ENCODE results near the gene IGLL5. TPM values are rescaled to one million over a fixed set of nuclear protein-coding genes. Genes with fewer than 3 reads are reported as not detected.

Gene IGLL5
- total RNA-seq, 1 experiment from 2014 or later = not detected

DNA sequence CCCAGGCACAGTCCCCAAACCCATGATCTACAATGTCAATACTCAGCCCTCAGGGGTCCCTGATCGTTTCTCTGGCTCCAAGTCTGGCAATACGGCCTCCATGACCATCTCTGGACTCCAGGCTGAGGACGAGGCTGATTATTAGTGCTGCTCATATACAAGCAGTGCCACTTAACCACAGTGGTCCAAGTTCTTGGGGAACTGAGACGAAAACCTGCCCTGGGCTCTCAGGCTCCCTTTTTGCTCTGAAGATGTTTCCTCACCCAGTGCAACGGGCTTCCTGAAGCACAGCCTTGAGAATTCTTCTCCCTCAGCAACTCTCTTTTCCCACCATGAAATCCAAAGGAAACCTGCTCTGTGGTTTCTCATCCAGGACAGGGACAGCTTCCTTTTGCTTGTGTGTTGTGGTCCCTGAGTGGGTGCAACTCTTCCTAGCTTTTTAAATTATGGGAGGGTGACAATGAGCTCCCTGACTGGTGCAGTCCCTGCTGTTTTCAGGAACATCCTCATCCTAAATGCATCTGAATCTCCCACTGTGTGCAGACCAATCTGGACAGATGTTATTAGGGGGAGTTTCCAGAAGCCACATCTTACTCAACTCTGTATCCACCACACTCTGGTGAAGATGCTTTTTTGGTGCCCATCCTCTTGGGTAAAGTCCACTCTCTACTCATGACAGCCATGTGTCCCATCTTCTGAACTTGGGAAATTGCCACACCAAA lies 30.6 kb upstream of the IGLL5 start:
- no TSS peak for BruUV-seq (replicated peaks)
- Mint-ChIP-seq H3K4me1 (ENCODE audit: low read depth, unreplicated experiment) (no peaks in the 10 kb centered on the region), H3K4me3 (ENCODE audit: low read depth, unreplicated experiment) (no peak overlapping the region), H3K9me3 (ENCODE audit: low read depth, unreplicated experiment) (no peaks in the 10 kb centered on the region), H3K27me3 (ENCODE audit: unreplicated experiment) (peaks cover 86% of the 10 kb centered on the region), H3K27ac (ENCODE audit: unreplicated experiment) (no peak overlapping the region), H3K36me3 (ENCODE audit: insufficient read depth, unreplicated experiment) (no peaks in the 10 kb centered on the region)
- intact Hi-C loops (cut with micrococcal nuclease; ENCODE audit: unreplicated experiment) = loop anchor here (10.0 kb wide), 1 partner anchor 268 kb away; no protein-coding TSS in a partner anchor
- CTCF ChIA-PET = interaction anchor here (1.0 to 1.6 kb wide), 3 partner anchors 11 to 104 kb away, joined by 3 to 5 read pairs (median 4); no protein-coding TSS in a partner anchor
- TF ChIP-seq, protein P1, sequence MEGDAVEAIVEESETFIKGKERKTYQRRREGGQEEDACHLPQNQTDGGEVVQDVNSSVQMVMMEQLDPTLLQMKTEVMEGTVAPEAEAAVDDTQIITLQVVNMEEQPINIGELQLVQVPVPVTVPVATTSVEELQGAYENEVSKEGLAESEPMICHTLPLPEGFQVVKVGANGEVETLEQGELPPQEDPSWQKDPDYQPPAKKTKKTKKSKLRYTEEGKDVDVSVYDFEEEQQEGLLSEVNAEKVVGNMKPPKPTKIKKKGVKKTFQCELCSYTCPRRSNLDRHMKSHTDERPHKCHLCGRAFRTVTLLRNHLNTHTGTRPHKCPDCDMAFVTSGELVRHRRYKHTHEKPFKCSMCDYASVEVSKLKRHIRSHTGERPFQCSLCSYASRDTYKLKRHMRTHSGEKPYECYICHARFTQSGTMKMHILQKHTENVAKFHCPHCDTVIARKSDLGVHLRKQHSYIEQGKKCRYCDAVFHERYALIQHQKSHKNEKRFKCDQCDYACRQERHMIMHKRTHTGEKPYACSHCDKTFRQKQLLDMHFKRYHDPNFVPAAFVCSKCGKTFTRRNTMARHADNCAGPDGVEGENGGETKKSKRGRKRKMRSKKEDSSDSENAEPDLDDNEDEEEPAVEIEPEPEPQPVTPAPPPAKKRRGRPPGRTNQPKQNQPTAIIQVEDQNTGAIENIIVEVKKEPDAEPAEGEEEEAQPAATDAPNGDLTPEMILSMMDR (IDR thresholded peaks at IDR 0.05; ENCODE audit: unreplicated experiment) = no peak
- DNase-seq = no peak

DNA sequence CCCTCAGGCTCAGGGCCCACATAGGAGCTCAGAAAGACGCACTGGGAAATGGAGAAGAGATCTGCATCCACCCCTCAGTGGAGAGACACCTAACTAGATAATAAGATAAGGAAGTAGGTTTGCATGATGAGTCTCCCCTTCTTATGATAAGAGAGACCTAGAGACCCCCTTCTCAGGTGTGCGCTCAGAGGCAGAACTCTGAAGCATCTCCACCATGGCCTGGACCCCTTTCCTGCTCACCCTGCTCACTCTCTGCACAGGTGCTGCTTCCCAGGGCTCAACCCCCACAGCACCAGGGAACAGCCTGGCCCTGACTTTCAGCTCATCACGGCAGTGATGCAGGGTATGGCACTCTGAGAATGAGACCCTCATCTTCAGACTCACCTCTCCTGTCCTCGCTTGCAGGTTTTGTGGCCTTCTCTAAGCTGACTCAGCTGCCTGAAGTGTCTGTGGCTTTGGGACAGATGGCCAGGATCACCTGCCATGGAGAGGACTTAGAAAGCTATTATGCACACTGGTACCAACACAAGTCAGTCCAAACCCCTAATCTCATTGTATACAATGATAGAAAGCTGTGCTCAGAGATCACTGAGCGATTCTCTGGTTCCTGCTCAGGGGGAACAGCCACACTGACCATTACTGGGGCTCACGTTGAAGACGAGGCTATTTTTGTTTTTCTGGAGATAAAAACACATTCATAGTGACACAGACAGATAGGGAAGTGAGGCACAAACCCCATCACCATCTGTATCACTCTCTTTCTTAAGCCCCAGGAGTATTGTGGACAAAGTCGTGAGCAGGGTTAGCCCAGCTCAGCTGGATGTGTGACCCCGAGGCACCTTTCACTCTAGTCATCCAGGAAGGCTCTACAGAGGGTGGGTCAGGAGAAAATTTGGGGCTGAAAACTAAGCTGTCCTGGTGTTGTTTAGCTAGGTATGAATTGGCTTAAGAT lies 29.7 kb upstream of the IGLL5 start:
- no peaks in the 10 kb centered on the region for H3K36me3 Mint-ChIP-seq (ENCODE audit: insufficient read depth, unreplicated experiment)
- H3K27me3 Mint-ChIP-seq (ENCODE audit: unreplicated experiment) = peaks cover 81% of the 10 kb centered on the region
- H3K4me3 Mint-ChIP-seq (ENCODE audit: low read depth, unreplicated experiment) = no peak overlapping the region
- H3K27ac Mint-ChIP-seq (ENCODE audit: unreplicated experiment) = no peak overlapping the region
- CTCF ChIA-PET = interaction anchor here (1.0 kb wide), 1 partner anchor 10 kb away, joined by 3 read pairs; no protein-coding TSS in a partner anchor
- TF ChIP-seq, protein P1 (IDR thresholded peaks at IDR 0.05; ENCODE audit: unreplicated experiment) = no peak
- intact Hi-C loops (cut with micrococcal nuclease; ENCODE audit: unreplicated experiment) = loop anchor here (10.0 kb wide), 1 partner anchor 267 kb away; no protein-coding TSS in a partner anchor
- H3K4me1 Mint-ChIP-seq (ENCODE audit: low read depth, unreplicated experiment) = no peaks in the 10 kb centered on the region
- no peaks in the 10 kb centered on the region for H3K9me3 Mint-ChIP-seq (ENCODE audit: low read depth, unreplicated experiment)
- BruUV-seq (replicated peaks) = no TSS peak
- DNase-seq = no peak

DNA sequence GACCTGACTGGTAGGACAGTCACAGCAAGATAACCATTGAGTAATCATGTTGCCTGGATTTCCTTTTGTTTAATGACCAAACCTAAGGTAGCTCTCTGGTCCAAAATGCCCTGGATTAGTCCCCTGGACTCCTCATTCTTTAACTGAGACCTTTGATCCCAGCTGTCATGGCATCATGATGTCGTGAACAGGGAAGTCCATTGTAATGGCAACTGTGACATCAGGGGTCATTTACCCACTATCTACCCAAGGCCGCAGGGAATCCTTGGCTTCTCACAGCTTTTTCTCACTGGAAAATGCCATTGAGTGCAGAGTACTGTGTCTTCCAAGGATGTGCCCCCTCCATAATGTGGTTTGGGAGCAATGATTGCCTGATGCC lies 29.1 kb upstream of the IGLL5 start:
- intact Hi-C loops (cut with micrococcal nuclease; ENCODE audit: unreplicated experiment) = loop anchor here (10.0 kb wide), 1 partner anchor 266 kb away; no protein-coding TSS in a partner anchor
- no peak overlapping the region for H3K27ac Mint-ChIP-seq (ENCODE audit: unreplicated experiment)
- H3K27me3 Mint-ChIP-seq (ENCODE audit: unreplicated experiment) = peaks cover 81% of the 10 kb centered on the region
- no TSS peak for BruUV-seq (replicated peaks)
- no peak for DNase-seq
- H3K36me3 Mint-ChIP-seq (ENCODE audit: insufficient read depth, unreplicated experiment) = no peaks in the 10 kb centered on the region
- H3K9me3 Mint-ChIP-seq (ENCODE audit: low read depth, unreplicated experiment) = no peaks in the 10 kb centered on the region
- H3K4me3 Mint-ChIP-seq (ENCODE audit: low read depth, unreplicated experiment) = no peak overlapping the region
- CTCF ChIA-PET = no interaction called here
- no peaks in the 10 kb centered on the region for H3K4me1 Mint-ChIP-seq (ENCODE audit: low read depth, unreplicated experiment)
- TF ChIP-seq, protein P1 (IDR thresholded peaks at IDR 0.05; ENCODE audit: unreplicated experiment) = no peak

DNA sequence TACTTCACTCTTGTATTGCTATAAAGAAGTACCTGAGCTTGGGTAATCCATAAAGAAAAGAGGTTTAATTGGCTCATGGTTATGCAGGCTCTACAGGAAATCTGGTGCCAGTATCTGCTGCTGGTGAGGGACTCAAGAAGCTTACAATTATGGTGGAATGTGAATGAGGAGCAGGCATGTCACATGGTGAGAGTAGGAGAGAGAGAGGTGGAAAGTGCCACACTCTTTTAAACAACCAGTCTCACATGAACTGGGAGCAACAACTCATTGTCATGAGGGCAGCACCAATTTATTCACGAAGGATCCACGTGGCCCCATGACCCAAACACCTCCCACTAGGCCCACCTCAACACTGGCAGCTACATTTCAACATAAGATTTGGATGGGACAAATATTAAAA lies 24.6 kb upstream of the IGLL5 start:
- CTCF ChIA-PET = no interaction called here
- Mint-ChIP-seq H3K27me3 (ENCODE audit: unreplicated experiment) (peaks cover 91% of the 10 kb centered on the region), H3K36me3 (ENCODE audit: insufficient read depth, unreplicated experiment) (no peaks in the 10 kb centered on the region), H3K4me1 (ENCODE audit: low read depth, unreplicated experiment) (no peaks in the 10 kb centered on the region), H3K4me3 (ENCODE audit: low read depth, unreplicated experiment) (no peak overlapping the region), H3K9me3 (ENCODE audit: low read depth, unreplicated experiment) (no peaks in the 10 kb centered on the region), H3K27ac (ENCODE audit: unreplicated experiment) (no peak overlapping the region)
- TF ChIP-seq, protein P1 (IDR thresholded peaks at IDR 0.05; ENCODE audit: unreplicated experiment) = no peak
- no TSS peak for BruUV-seq (replicated peaks)
- DNase-seq = no peak
- intact Hi-C loops (cut with micrococcal nuclease; ENCODE audit: unreplicated experiment) = no loop called here
